ENCODE data around the gene ARMC10.
"Not testable (repeated sequence)": the region's sequence is repeated elsewhere in the genome, so short reads cannot be mapped to it uniquely, and the experiment has no call there.

Gene ARMC10

GRCh38 chr7:103074519-103075336, at the start of gene ARMC10, which contains the start of gene FBXL13:
Gene ARMC10 (plus strand): TSS chr7:103075140. CDS start chr7:103075273, 133 bp downstream.
Gene FBXL13 (minus strand): TSS chr7:103074796.
- no peak for TF ChIP-seq CTCF (IDR thresholded peaks at IDR 0.05; ENCODE audit: unreplicated experiment in 3 of 3)
- Mint-ChIP-seq H3K9me3 (no peaks in the 10 kb centered on the region), H3K36me3 (ENCODE audit: low read depth) (peaks cover 5% of the 10 kb centered on the region), H3K27me3 (ENCODE audit: low read depth) (no peaks in the 10 kb centered on the region), H3K4me1 (peaks cover 18% of the 10 kb centered on the region), H3K4me3 (peak within 1 kb of the TSS; percentile 97 to 99 (median 98)), H3K27ac (peak within 1 kb of the TSS; percentile 92 to 98 (median 97))

DNA sequence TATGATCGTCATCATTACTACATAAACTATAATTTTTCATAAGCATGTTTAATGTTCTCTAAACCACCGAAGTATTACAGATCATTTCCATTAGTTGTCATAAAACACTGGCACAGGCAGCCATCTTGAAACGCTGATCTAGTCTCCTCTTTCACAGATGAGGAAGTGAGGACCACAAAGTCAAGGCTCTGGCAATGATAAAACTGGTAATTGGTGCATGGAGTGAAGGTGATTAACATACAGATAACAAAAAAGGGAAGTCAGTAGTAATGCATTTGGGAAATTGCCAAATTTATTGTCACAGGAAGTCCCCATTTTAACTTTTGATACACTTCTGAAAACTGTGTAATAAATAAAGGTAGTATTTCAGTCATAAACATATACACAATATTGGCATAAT, 49.6 kb upstream of the ARMC10 start:
- no peak for TF ChIP-seq CTCF (IDR thresholded peaks at IDR 0.05; ENCODE audit: unreplicated experiment in 3 of 3)
- Mint-ChIP-seq H3K4me3 (no peak overlapping the region), H3K4me1 (no peaks in the 10 kb centered on the region), H3K27me3 (ENCODE audit: low read depth) (no peaks in the 10 kb centered on the region), H3K36me3 (ENCODE audit: low read depth) (peaks cover 10% of the 10 kb centered on the region), H3K27ac (no peak overlapping the region), H3K9me3 (peaks cover 15% of the 10 kb centered on the region)

DNA sequence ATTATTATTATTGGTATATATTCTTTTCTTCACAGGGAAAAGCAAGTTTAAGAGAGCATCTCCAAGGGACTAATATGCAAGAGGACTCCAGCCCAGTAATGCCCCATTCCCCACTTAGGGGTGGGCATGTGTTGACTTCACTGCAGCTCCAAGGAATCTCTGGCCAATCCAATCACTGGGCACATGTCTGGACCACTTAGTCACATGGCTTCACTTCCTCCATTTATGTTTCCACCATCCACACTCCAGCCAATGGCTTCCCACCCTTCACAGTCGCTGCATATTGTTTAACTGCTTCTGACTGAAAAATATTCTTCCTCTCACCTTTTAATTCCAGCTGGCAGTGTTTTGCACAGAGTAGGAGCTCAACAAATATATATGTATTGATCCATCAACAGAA, 43.9 kb upstream of the ARMC10 start:
- Mint-ChIP-seq H3K27me3 (ENCODE audit: low read depth) (no peaks in the 10 kb centered on the region), H3K4me1 (no peaks in the 10 kb centered on the region)

GRCh38 chr7:103031781-103032180, 43.2 kb upstream of the ARMC10 start:
- Mint-ChIP-seq H3K4me3 (no peak overlapping the region), H3K27me3 (ENCODE audit: low read depth) (no peaks in the 10 kb centered on the region)

More for the DNA sequence above, 43.9 kb upstream of the ARMC10 start:
- peaks cover 4% of the 10 kb centered on the region for H3K9me3 Mint-ChIP-seq
- no peak for TF ChIP-seq CTCF (IDR thresholded peaks at IDR 0.05; ENCODE audit: unreplicated experiment in 3 of 3)
- H3K4me3 Mint-ChIP-seq: no peak overlapping the region
- H3K27ac Mint-ChIP-seq: no peak overlapping the region
- H3K36me3 Mint-ChIP-seq (ENCODE audit: low read depth): no peaks in the 10 kb centered on the region

DNA sequence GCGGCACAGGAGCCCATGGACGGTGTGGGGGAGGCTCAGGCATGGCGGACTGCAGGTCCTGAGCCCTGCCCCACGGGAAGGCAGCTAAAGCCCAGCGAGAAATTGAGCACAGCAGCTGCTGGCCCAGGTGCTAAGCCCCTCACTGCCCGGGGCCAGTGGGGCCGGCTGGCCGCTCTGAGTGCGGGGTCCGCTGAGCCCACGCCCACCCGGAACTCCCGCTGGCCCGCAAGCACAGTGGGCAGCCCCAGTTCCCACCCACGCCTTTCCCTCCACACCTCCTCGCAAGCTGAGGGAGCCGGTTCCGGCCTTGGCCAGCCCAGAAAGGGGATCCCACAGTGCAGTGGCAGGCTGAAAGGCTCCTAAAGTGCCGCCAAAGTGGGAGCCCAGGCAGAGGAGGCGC, 40.6 kb upstream of the ARMC10 start:
- not testable (repeated sequence) for H3K9me3 Mint-ChIP-seq; H3K36me3 Mint-ChIP-seq (ENCODE audit: low read depth); H3K27me3 Mint-ChIP-seq (ENCODE audit: low read depth); H3K27ac Mint-ChIP-seq; H3K4me1 Mint-ChIP-seq; H3K4me3 Mint-ChIP-seq

More at GRCh38 chr7:103031781-103032180, 43.2 kb upstream of the ARMC10 start:
- peaks cover 4% of the 10 kb centered on the region for H3K9me3 Mint-ChIP-seq
- H3K36me3 Mint-ChIP-seq (ENCODE audit: low read depth): no peaks in the 10 kb centered on the region
- no peak overlapping the region for H3K27ac Mint-ChIP-seq
- TF ChIP-seq CTCF (IDR thresholded peaks at IDR 0.05; ENCODE audit: unreplicated experiment in 3 of 3): no peak
- no peaks in the 10 kb centered on the region for H3K4me1 Mint-ChIP-seq

GRCh38 chr7:103037476-103037822, 37.5 kb upstream of the ARMC10 start:
- TF ChIP-seq CTCF (IDR thresholded peaks at IDR 0.05; ENCODE audit: unreplicated experiment in 3 of 3): no peak
- H3K4me3 Mint-ChIP-seq: no peak overlapping the region
- peaks cover 17% of the 10 kb centered on the region for H3K9me3 Mint-ChIP-seq
- H3K27me3 Mint-ChIP-seq (ENCODE audit: low read depth): no peaks in the 10 kb centered on the region
- no peak overlapping the region for H3K27ac Mint-ChIP-seq
- H3K4me1 Mint-ChIP-seq: no peaks in the 10 kb centered on the region
- H3K36me3 Mint-ChIP-seq (ENCODE audit: low read depth): peaks cover 3% of the 10 kb centered on the region

DNA sequence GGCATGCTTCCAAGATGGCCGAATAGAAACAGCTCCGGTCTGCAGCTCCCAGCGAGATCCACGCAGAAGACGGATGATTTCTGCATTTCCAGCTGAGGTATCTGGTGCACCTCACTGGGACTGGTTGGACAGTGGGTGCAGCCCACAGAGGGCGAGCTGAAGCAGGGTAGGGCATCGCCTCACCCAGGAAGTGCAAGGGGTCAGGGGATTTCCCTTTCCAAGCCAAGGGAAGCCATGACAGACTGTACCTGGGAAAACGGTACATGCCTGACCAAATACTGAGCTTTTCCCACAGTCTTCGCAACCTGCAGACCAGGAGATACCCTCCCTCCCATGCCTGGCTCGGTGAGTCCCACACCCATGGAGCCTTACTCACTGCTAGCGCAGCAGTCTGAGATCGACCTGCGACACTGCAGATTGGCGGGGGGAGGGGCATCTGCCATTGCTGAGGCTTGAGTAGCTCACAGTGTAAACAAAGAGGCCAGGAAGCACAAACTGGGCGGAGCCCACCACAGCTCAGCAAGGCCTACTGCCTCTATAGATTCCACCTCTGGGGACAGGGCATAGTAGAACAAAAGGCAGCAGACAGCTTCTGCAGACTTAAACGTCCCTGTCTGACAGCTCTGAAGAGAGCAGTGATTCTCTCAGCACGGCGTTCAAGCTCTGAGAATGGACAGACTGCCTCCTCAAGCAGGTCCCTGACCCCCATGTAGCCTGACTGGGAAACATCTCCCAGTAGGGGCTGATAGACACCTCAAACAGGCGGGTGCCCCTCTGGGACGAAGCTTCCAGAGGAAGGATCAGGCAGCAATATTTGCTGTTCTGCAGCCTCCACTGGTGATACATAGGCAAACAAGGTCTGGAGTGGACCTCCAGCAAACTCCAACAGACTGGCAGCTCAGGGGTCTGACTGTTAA, 36.9 kb upstream of the ARMC10 start:
- H3K27me3 Mint-ChIP-seq (ENCODE audit: low read depth); H3K4me1 Mint-ChIP-seq; H3K27ac Mint-ChIP-seq; H3K36me3 Mint-ChIP-seq (ENCODE audit: low read depth); H3K4me3 Mint-ChIP-seq: not testable (repeated sequence)
- H3K9me3 Mint-ChIP-seq: peaks cover 23% of the 10 kb centered on the region

- peaks cover 33% of the 10 kb centered on the region for H3K9me3 Mint-ChIP-seq
- H3K4me3 Mint-ChIP-seq; H3K27me3 Mint-ChIP-seq (ENCODE audit: low read depth); H3K27ac Mint-ChIP-seq; H3K4me1 Mint-ChIP-seq: not testable (repeated sequence)
- H3K36me3 Mint-ChIP-seq (ENCODE audit: low read depth): peaks cover 29% of the 10 kb centered on the region
These were observed 33.1 kb upstream of the ARMC10 start for GRCh38 chr7:103041815-103042214.
